Immature natural killer cell (primary cell): ENCODE results near the gene KCNJ15. TPM values are rescaled to one million over a fixed set of nuclear protein-coding genes. Genes with fewer than 3 reads are reported as not detected.
"Not testable (repeated sequence)": the region's sequence is repeated elsewhere in the genome, so short reads cannot be mapped to it uniquely, and the experiment has no call there.

Source experiments
- DNase-seq, 3 donors: peaks; one replicate each; pipeline ENCODE4 v3.0.0; 2022; ENCODE audit warnings: mixed read lengths in 1 of 3
- H3K27ac Mint-ChIP-seq, 6 donors: one replicate each; pipeline ENCODE4 v1.8.0; 2020; ENCODE audit warnings: mixed read lengths in 6 of 6, mild to moderate bottlenecking in 5 of 6, inconsistent platforms in 4 of 6, moderate library complexity in 3 of 6
- H3K27me3 Mint-ChIP-seq, 3 donors: one replicate each; pipeline ENCODE4 v1.8.0; 2020 to 2021; ENCODE audit warnings: low read depth in 3 of 3, mild to moderate bottlenecking in 3 of 3, mixed read lengths in 3 of 3, moderate library complexity in 3 of 3, inconsistent platforms in 1 of 3
- H3K36me3 Mint-ChIP-seq, 3 donors: one replicate each; pipeline ENCODE4 v1.8.0; 2020; ENCODE audit warnings: mixed read lengths in 3 of 3, inconsistent platforms in 2 of 3, mild to moderate bottlenecking in 2 of 3
- H3K4me1 Mint-ChIP-seq, 2 donors: one replicate each; pipeline ENCODE4 v1.8.0; 2020; ENCODE audit warnings: inconsistent platforms in 2 of 2, mild to moderate bottlenecking in 2 of 2, mixed read lengths in 2 of 2, moderate library complexity in 1 of 2
- H3K4me3 Mint-ChIP-seq, 5 donors: one replicate each; pipeline ENCODE4 v1.8.0; 2020; ENCODE audit warnings: mild to moderate bottlenecking in 5 of 5, mixed read lengths in 5 of 5, inconsistent platforms in 3 of 5, moderate library complexity in 3 of 5
- H3K9me3 Mint-ChIP-seq, 6 donors: one replicate each; pipeline ENCODE4 v1.8.0; 2020; ENCODE audit warnings: mild to moderate bottlenecking in 6 of 6, mixed read lengths in 6 of 6, inconsistent platforms in 4 of 6, moderate library complexity in 3 of 6
- polyA plus RNA-seq, 3 donors: library from polyadenylated mRNA; unstranded; fragments of 300-500 nt; fragmentation: Illumina TruSeq; gene quantifications; one replicate each; pipeline ENCODE4 v1.2.3, GENCODE V29; 2021

Gene KCNJ15
- polyA plus RNA-seq, 3 donors from 2014 or later, result not detected

DNA sequence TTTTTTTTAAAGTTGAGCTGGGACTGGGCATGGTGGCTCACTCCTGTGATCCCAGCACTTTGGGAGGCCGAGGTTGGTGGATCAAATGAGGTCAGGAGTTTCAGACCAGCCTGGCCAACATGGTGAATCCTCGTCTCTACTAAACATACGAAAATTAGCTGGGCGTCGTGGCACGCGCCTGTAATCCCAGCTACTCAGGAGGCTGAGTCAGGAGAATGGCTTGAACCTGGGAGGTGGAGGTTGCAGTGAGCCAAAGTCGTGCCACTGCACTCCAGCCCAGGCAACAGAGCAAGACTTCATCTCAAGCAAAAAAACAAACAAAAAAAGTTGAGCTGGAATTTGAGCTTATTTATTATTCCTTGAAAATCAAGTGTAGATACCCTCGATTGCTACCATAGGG, 21.5 kb upstream of the KCNJ15 start:
- Mint-ChIP-seq H3K4me1 (peaks cover 0 to 11% of the 10 kb centered on the region in 2 donors), H3K9me3 (peaks cover 4 to 18% (median 9%) of the 10 kb centered on the region in 6 donors)
- DNase-seq, H3K27ac Mint-ChIP-seq, H3K27me3 Mint-ChIP-seq, H3K4me3 Mint-ChIP-seq, H3K36me3 Mint-ChIP-seq: not testable (repeated sequence)

DNA sequence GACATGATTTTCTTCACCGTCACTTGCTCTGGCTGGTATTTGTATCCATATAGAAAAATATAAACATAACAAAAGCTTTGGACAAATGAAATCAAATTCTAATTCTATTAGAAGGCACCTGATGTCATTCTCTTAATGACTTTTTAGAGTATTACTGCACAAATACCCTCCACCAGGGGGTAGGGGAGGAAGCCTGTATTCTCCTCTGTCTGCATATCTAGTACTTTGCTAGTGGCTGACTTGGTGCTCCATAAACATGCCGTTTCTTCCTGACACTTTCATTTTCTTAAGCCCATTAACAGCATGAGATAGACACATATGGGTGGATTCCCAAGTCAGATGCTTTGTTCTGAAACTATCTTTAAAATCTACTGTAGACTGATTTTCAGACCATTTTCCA, 20.6 kb upstream of the KCNJ15 start:
- Mint-ChIP-seq H3K4me1 (peaks cover 0 to 20% of the 10 kb centered on the region in 2 donors), H3K27me3 (peaks cover 2 to 7% (median 4%) of the 10 kb centered on the region in 3 donors), H3K27ac (no peak overlapping the region), H3K9me3 (peaks cover 0 to 12% (median 4%) of the 10 kb centered on the region in 6 donors), H3K36me3 (no peaks in the 10 kb centered on the region), H3K4me3 (no peak overlapping the region)
- no peak for DNase-seq

DNA sequence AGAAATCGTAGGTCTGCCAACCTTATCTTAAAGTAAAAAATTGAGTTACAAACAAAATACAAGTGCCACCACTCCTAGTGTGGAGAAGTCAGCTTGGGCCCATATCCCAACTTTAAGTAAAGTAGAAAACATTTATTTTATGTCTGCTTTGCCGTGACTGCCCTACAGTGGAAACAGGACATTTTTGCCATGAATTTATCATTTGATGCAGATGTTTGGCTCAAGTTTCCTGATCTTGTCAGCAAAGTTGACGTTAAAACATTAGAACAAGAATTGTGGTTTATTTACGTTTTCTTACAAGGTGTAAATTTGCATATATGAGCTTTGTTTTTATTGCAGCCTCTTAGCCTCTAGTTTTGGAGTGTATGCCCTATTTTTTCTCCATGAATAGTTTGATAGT, 17.1 kb upstream of the KCNJ15 start:
- Mint-ChIP-seq H3K27me3 (peaks cover 0 to 5% (median 4%) of the 10 kb centered on the region in 3 donors), H3K4me3 (no peak overlapping the region), H3K27ac (no peak overlapping the region), H3K9me3 (no peaks in the 10 kb centered on the region), H3K4me1 (peaks cover 9 to 37% of the 10 kb centered on the region in 2 donors), H3K36me3 (no peaks in the 10 kb centered on the region)
- no peak for DNase-seq

DNA sequence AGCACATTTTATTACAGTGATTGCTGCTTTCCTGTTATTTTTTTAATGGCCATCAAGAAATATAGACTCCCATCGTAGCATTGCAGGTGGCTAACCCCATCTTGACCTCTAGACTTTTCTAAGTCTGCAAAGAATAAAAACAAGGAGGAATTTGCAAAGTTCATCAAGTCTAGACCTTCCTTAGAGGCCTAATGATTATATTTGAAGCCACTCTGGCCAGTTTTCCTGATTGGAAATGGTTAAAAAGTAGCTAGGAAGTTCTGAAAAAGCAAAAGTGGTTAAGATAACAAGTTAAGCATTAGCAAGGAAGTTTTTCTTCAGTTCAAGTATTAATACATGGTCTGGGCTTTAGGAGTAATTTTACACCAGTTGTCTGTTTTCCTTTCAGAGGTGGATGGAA, 16.7 kb upstream of the KCNJ15 start:
- Mint-ChIP-seq H3K4me1 (peaks cover 13 to 42% of the 10 kb centered on the region in 2 donors), H3K36me3 (no peaks in the 10 kb centered on the region), H3K27ac (no peak overlapping the region), H3K9me3 (no peaks in the 10 kb centered on the region), H3K27me3 (peaks cover 0 to 9% (median 4%) of the 10 kb centered on the region in 3 donors), H3K4me3 (no peak overlapping the region)
- no peak for DNase-seq

DNA sequence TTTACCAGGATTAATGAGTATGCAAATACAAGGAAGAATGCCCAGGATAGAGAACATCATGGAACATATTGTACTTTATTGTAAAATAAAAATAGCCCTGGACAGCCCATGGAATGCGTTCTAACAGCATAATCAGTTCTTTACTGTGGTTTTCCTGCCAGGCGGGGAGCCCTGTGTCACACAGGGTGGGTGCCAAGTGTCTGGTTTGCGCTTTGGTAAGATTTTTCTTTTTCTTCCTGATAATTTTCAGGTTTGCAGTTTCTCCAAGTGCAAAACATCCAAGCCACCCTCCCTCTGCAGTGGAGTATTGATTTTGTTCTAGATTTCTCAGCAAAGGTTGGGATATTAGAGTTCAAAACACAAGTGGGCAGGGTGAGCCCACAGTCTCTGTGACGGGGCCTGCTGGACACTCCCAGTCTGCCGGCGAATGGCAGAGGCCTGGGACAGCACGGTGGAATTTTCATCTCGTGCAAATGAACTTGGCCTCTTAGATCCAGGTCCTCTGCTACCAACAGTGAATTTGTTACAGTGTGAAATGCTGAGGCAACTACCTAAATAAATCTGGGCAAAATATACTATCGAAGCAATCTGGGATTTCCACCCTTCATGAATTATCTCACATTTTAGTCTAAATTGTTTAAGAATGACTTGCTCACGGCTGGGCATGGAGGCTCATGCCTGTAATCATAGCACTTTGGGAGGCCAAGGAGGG, 15.6 kb upstream of the KCNJ15 start:
- H3K4me1 Mint-ChIP-seq, result peaks cover 17 to 49% of the 10 kb centered on the region in 2 donors
- H3K27me3 Mint-ChIP-seq, result peaks cover 1 to 10% (median 4%) of the 10 kb centered on the region in 3 donors
- H3K36me3 Mint-ChIP-seq, result no peaks in the 10 kb centered on the region
- no peaks in the 10 kb centered on the region for H3K9me3 Mint-ChIP-seq
- no peak for DNase-seq
- no peak overlapping the region for H3K4me3 Mint-ChIP-seq
- H3K27ac Mint-ChIP-seq, result peak overlapping the region in 1 of 6 donors; percentile 40

DNA sequence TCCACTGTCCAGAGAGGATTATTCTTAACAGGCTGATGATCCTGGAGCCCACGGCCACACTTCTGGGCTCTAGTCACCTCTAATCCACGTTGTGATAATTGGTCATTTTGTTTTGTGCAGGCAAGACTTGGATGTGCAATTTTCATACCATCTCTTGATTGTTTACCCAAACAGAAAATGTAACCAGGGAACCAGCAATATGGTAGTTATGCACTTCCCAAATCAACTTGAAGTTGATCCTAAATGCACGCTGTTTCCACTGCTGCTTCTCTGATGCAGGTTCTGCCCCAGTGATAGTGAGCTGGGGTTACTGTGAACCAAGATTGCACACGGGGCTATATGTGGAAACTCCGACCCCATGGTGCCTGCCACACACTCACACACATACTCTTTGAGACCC, 14.7 kb upstream of the KCNJ15 start:
- DNase-seq, result no peak
- H3K4me3 Mint-ChIP-seq, result no peak overlapping the region
- peaks cover 17 to 49% of the 10 kb centered on the region in 2 donors for H3K4me1 Mint-ChIP-seq
- peak overlapping the region in 2 of 6 donors; percentile 64 to 87 for H3K27ac Mint-ChIP-seq
- no peaks in the 10 kb centered on the region for H3K9me3 Mint-ChIP-seq
- peaks cover 1 to 7% (median 4%) of the 10 kb centered on the region in 3 donors for H3K27me3 Mint-ChIP-seq
- no peaks in the 10 kb centered on the region for H3K36me3 Mint-ChIP-seq

DNA sequence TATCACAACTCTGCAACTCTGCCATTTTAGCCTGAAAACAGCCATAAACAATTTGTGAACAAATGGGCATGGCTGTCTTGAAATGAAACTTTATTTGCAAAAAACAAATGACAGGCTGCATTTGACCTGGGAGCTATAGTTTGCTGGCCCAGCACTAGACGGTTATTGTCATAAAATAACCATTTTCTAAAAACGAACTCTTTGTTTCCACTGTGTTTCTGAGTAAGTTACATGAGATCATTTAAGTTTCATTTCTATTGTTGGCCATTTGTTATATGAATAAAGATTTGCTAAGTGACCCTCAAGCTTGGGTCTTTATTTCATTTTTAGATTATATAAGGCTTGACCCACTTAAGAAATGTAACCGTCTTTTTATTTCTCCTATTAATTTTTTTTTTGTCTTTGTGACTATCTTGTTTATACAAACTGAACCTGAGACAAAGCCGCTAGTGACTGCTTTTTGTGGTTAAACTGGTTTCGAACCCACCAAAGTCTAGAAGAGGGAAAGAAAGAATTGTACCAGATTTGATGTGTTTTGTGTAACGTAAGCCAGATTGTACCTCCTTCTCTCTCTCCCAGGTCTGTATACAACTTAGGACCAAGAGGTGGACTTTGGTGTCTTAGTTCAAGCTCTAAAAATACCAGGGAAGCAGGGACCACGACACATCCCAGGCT, 12.9 kb upstream of the KCNJ15 start:
- H3K27ac Mint-ChIP-seq, result peak overlapping the region in 3 of 6 donors; percentile 43 to 86 (median 73)
- no peaks in the 10 kb centered on the region for H3K36me3 Mint-ChIP-seq
- H3K9me3 Mint-ChIP-seq, result no peaks in the 10 kb centered on the region
- no peak overlapping the region for H3K4me3 Mint-ChIP-seq
- H3K4me1 Mint-ChIP-seq, result peaks cover 17 to 47% of the 10 kb centered on the region in 2 donors
- no peak for DNase-seq
- peaks cover 2 to 12% (median 4%) of the 10 kb centered on the region in 3 donors for H3K27me3 Mint-ChIP-seq

DNA sequence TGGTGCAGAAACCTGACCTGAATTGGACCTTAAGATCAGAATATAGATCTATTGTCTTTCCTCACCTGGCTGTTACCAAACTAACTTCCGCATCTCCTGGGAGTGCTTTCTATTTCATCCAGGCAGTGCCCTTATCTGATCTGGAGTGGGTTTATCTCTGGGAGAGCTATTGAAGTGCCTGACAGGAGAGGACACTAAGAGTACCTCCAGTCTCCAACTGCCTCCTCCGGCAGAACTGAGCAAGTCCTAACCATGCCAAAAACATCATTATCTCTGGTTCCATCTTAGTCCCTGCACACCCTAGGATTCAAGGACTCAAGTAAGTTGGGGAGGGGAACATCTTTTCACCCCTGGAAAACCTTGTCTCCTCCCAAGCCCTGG, 12.4 kb upstream of the KCNJ15 start:
- H3K36me3 Mint-ChIP-seq, result no peaks in the 10 kb centered on the region
- peak overlapping the region; percentile 35 to 93 (median 84) for H3K27ac Mint-ChIP-seq
- peaks cover 2 to 12% (median 4%) of the 10 kb centered on the region in 3 donors for H3K27me3 Mint-ChIP-seq
- no peak for DNase-seq
- H3K9me3 Mint-ChIP-seq, result no peaks in the 10 kb centered on the region
- H3K4me1 Mint-ChIP-seq, result peaks cover 17 to 42% of the 10 kb centered on the region in 2 donors
- H3K4me3 Mint-ChIP-seq, result peak overlapping the region in 3 of 5 donors; percentile 43 to 65 (median 43)

DNA sequence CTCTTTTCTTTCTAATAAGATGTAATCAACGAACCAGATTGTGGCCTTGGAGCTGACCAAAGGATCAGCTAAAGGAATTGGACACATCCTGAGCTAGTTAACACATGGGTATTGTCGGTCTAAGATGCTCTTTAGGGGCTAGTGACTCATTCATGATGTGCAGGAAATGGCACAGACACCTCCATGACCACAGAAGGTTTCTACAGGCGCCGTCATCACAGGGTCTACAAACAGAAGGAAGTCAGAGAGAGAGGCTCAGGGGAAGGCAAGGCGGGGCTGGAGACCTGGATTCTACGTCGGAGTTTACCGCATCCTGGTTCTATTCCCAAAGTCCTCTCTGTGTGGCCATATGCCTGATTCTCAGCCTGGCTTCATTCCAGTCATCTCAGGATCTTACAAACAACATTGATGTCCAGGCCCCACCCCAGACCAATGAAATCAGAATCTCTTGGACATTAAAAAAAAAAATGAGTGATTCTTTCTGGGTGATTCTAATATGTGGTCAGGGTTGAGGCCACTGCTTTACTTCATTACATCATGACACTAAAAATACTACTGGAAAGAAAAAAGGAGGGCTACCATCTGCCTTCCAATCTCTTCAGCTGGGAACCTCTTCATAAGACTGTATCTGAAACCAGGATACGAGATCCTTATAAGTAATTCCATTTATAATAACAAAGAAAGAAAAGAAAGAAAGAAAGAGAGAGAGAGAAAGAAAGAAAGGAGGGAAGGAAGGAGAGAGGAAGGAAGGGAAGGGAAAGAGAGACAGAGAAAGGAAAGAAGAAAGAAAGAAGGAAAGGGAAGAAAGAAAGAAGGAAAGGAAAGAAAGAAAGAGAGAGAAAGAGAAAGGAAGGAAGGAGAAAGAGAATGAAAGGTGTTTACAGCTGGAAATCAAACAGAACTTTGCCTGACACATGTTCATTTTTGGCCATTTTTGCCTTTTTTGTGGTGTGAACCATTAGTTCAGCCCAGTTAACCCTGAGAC, 11.6 kb upstream of the KCNJ15 start:
- peaks cover 2 to 11% (median 6%) of the 10 kb centered on the region in 3 donors for H3K27me3 Mint-ChIP-seq
- peaks cover 17 to 39% of the 10 kb centered on the region in 2 donors for H3K4me1 Mint-ChIP-seq
- peak overlapping the region; percentile 27 to 65 (median 43) for H3K4me3 Mint-ChIP-seq
- peak overlapping the region; percentile 35 to 93 (median 84) for H3K27ac Mint-ChIP-seq
- no peaks in the 10 kb centered on the region for H3K36me3 Mint-ChIP-seq
- peak; percentile 71 to 77 (median 72) for DNase-seq
- H3K9me3 Mint-ChIP-seq, result no peaks in the 10 kb centered on the region

DNA sequence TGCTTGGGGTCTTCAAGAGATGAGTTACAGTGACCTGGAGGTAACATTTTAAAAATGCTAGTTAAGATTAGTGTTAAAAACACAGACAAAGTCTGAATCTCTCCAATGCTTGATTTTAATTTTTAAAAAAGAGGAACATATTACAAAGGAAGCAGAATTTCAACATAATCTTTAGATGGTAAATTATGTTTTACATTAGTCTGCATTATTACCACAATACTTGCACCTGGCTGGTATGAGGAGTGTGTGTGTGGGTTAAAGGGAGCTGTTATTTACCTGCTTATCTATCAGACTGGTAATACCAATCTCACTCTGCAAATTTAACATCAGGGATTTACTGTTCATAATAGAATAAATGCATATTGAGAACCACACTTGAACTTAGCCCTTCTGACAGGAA, 10.3 kb upstream of the KCNJ15 start:
- H3K27me3 Mint-ChIP-seq, result peaks cover 2 to 11% (median 7%) of the 10 kb centered on the region in 3 donors
- no peak overlapping the region for H3K4me3 Mint-ChIP-seq
- DNase-seq, result no peak
- peak overlapping the region in 4 of 6 donors; percentile 5 to 86 (median 14) for H3K27ac Mint-ChIP-seq
- H3K9me3 Mint-ChIP-seq, result no peaks in the 10 kb centered on the region
- no peaks in the 10 kb centered on the region for H3K36me3 Mint-ChIP-seq
- peaks cover 17 to 28% of the 10 kb centered on the region in 2 donors for H3K4me1 Mint-ChIP-seq

DNA sequence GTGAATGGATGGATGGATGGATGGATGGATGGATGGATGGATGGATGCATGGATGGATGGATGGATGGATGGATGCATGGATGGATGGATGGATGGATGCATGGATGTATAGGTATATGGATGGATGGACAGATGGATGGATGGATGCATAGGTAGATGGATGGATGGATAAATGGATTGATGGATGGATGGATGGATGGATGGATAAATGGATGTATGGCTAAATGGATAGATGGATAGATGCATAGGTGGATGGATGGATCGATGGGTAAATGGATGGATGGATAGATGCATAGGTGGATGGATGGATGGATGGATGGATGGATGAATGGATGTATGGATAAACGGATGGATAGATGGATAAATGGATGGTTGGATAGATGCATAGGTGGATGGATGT, 9.7 kb upstream of the KCNJ15 start:
- Mint-ChIP-seq H3K27ac (peak overlapping the region in 2 of 6 donors; percentile 3 to 5), H3K4me1 (peaks cover 16 to 23% of the 10 kb centered on the region in 2 donors), H3K27me3 (peaks cover 4 to 14% (median 10%) of the 10 kb centered on the region in 3 donors)
- not testable (repeated sequence) for H3K4me3 Mint-ChIP-seq, H3K9me3 Mint-ChIP-seq, DNase-seq, H3K36me3 Mint-ChIP-seq

DNA sequence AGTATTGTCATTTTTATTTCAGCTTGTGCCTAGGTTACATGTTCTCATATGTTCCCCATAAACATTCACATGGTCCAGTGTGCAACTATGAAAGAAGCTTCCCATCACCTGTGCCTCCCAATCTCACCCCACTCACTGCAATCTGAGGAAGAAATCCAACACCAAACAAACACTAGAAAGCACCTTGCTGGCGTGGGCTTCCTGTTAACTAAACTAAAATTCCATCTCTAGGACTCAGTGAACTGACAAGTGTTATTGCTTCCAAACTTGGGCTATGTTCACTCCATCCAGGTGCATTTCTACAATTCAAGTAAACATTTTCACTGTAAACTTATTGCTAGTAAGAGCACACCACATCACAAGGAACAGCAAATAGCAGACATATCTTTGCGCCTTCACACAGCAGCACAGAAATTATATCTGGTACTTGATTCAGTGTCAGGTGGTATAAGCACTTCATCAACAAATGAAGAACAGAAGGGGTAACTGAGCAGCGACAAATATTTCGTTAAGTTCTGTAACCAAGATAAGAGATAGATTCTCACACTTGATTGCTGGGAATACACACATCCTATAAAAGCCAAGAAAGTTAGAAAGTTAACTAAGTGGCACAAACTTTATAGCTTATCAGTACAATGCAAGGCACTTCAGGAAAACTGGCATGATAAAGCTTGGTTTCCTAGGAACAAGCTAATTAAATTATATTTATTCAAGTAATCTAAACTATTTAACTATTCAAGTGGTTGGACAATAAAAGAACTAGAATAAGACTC, 8.9 kb upstream of the KCNJ15 start:
- Mint-ChIP-seq H3K36me3 (no peaks in the 10 kb centered on the region), H3K27me3 (peaks cover 6 to 15% (median 10%) of the 10 kb centered on the region in 3 donors), H3K4me1 (peaks cover 16 to 22% of the 10 kb centered on the region in 2 donors), H3K4me3 (no peak overlapping the region), H3K27ac (peak overlapping the region in 1 of 6 donors; percentile 3), H3K9me3 (no peaks in the 10 kb centered on the region)
- no peak for DNase-seq

DNA sequence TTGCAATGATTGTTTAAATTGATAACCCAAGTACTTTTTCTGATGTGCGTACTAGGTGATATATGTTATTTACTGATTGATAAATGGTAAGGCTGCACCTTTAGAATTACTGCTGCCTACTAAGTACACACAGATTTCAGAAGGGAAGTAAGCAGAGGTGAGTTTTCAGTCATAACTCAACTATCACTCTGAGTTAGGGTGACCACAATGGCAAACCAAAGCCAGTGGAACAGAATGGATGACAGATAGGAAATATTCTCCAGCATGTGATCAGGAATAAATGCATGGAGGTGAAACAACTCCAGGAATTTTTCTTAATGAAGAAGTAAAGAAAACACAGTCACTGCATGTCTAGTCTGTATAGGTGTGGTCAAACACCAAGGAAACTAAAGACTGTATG, 7.5 kb upstream of the KCNJ15 start:
- no peaks in the 10 kb centered on the region for H3K9me3 Mint-ChIP-seq
- DNase-seq, result no peak
- no peak overlapping the region for H3K27ac Mint-ChIP-seq
- peaks cover 13 to 16% of the 10 kb centered on the region in 2 donors for H3K4me1 Mint-ChIP-seq
- H3K36me3 Mint-ChIP-seq, result no peaks in the 10 kb centered on the region
- no peak overlapping the region for H3K4me3 Mint-ChIP-seq
- peaks cover 8 to 15% (median 10%) of the 10 kb centered on the region in 3 donors for H3K27me3 Mint-ChIP-seq
